IMR-90 (cell line): ENCODE measurements around the gene PSMA4. TPM values are rescaled to one million over a fixed set of nuclear protein-coding genes. Genes with fewer than 3 reads are reported as not detected.

Experiments
- ATAC-seq: fragments of 200-7000 bp; cut with Tn5 transposase; 2 replicates; pipeline ENCODE4 v1.9.1; 2020; ENCODE audit warnings: low read depth, mild to moderate bottlenecking, moderate library complexity
- BruUV-seq: library from RNA; stranded (reverse); fragments of 400-500 nt; replicated peaks from 2 replicates; lab custom pipeline; 2021; lab: Mats Ljungman, UMichigan
- CTCF ChIA-PET: fragments of 300-600 bp; formaldehyde crosslinking; extraction: SDS; loops from one replicate; lab custom pipeline; 2021; ENCODE audit warnings: antibody characterized with exemption; lab: Yijun Ruan, JAX
- POLR2A ChIA-PET: fragments of 300-600 bp; sonication (Branson Sonifier 250); formaldehyde crosslinking; loops from one replicate; lab custom pipeline; 2022; ENCODE audit warnings: antibody characterized with exemption; ENCODE audit not compliant: unreplicated experiment; lab: Charles Lee
- DNase-seq: peaks from one replicate; pipeline ENCODE4 v3.0.0; 2013
- H2AFZ ChIP-seq: replicated peaks from 2 replicates; pipeline ENCODE3; 2013; ENCODE audit warnings: low read length, mild to moderate bottlenecking; ENCODE audit not compliant: poor library complexity
- H2AK5ac ChIP-seq: 2 replicates; pipeline ENCODE4 v1.6.1; 2013; ENCODE audit warnings: low read depth, low read length, inconsistent platforms
- H2AK9ac ChIP-seq: replicated peaks from 2 replicates; pipeline ENCODE3; 2013; ENCODE audit warnings: mild to moderate bottlenecking, low read depth, low read length, moderate library complexity; ENCODE audit not compliant: poor library complexity
- H2BK120ac ChIP-seq: 2 replicates; pipeline ENCODE4 v1.6.1; 2013; ENCODE audit warnings: low read depth, low read length, inconsistent platforms
- H2BK15ac ChIP-seq: 3 replicates; pipeline ENCODE4 v1.6.1; 2013; ENCODE audit warnings: low read depth, low read length, inconsistent platforms
- H2BK20ac ChIP-seq: 2 replicates; pipeline ENCODE4 v1.6.1; 2013; ENCODE audit warnings: low read depth, mild to moderate bottlenecking, inconsistent platforms, low read length, moderate library complexity
- H2BK5ac ChIP-seq: 2 replicates; pipeline ENCODE4 v1.6.1; 2013; ENCODE audit warnings: mild to moderate bottlenecking, low read depth, low read length, inconsistent platforms; ENCODE audit not compliant: poor library complexity, severe bottlenecking
- H3K14ac ChIP-seq: replicated peaks from 2 replicates; pipeline ENCODE4 v1.6.1; 2013; ENCODE audit warnings: low read depth, low read length, inconsistent platforms
- H3K18ac ChIP-seq: 2 replicates; pipeline ENCODE4 v1.6.1; 2013; ENCODE audit warnings: low read depth, low read length, control low read depth
- H3K23ac ChIP-seq: 2 replicates; pipeline ENCODE4 v1.6.1; 2013; ENCODE audit warnings: low read depth, low read length, inconsistent platforms
- H3K27ac ChIP-seq: 2 replicates; pipeline ENCODE4 v1.5.1; 2013; ENCODE audit warnings: mild to moderate bottlenecking, control low read depth, low read length; ENCODE audit not compliant: insufficient read depth
- H3K27me3 ChIP-seq: 2 replicates; pipeline ENCODE4 v1.6.1; 2013; ENCODE audit warnings: low read length; ENCODE audit not compliant: control insufficient read depth, insufficient read depth
- H3K36me3 ChIP-seq: 2 replicates; pipeline ENCODE4 v1.6.1; 2013; ENCODE audit warnings: low read length, mixed read lengths; ENCODE audit not compliant: control insufficient read depth, insufficient read depth
- H3K4ac ChIP-seq: 2 replicates; pipeline ENCODE4 v1.6.1; 2013; ENCODE audit warnings: low read depth, low read length, inconsistent platforms
- H3K4me1 ChIP-seq: 2 replicates; pipeline ENCODE4 v1.6.1; 2013; ENCODE audit warnings: low read length, mixed read lengths; ENCODE audit not compliant: control insufficient read depth, insufficient read depth
- H3K4me2 ChIP-seq: 2 replicates; pipeline ENCODE4 v1.6.1; 2013; ENCODE audit warnings: low read depth, mild to moderate bottlenecking, control low read depth, low read length, moderate library complexity
- H3K4me3 ChIP-seq: 2 replicates; pipeline ENCODE4 v1.5.1; 2013; ENCODE audit warnings: low read depth, mild to moderate bottlenecking, control low read depth, low read length, moderate library complexity; ENCODE audit not compliant: insufficient read depth
- H3K56ac ChIP-seq: 2 replicates; pipeline ENCODE4 v1.6.1; 2013; ENCODE audit warnings: low read length, inconsistent platforms; ENCODE audit not compliant: insufficient read depth; ENCODE audit errors: extremely low read depth
- H3K79me1 ChIP-seq, 2 experiments: 2 replicates each; pipeline ENCODE4 v1.6.1; 2013; ENCODE audit warnings: low read length in 2 of 2, inconsistent platforms in 1 of 2, low read depth in 1 of 2
- H3K9ac ChIP-seq: 2 replicates; pipeline ENCODE4 v1.6.1; 2013; ENCODE audit warnings: low read depth, low read length, control low read depth
- H3K9me1 ChIP-seq: 2 replicates; pipeline ENCODE4 v1.6.1; 2013; ENCODE audit warnings: low read length, inconsistent platforms; ENCODE audit not compliant: insufficient read depth
- H3K9me3 ChIP-seq: 2 replicates; pipeline ENCODE4 v1.6.1; 2013; ENCODE audit warnings: low read length; ENCODE audit not compliant: control insufficient read depth, insufficient read depth
- H4K20me1 ChIP-seq: 2 replicates; pipeline ENCODE4 v1.6.1; 2013; ENCODE audit warnings: low read length, inconsistent platforms; ENCODE audit not compliant: insufficient read depth
- H4K5ac ChIP-seq: 2 replicates; pipeline ENCODE4 v1.6.1; 2013; ENCODE audit warnings: mild to moderate bottlenecking, low read depth, low read length, control low read depth
- H4K8ac ChIP-seq, 2 experiments: 2 replicates each; pipeline ENCODE4 v1.6.1; 2013; ENCODE audit warnings: low read depth in 2 of 2, low read length in 2 of 2, control low read depth in 1 of 2, inconsistent platforms in 1 of 2
- H4K91ac ChIP-seq: 2 replicates; pipeline ENCODE4 v1.6.1; 2013; ENCODE audit warnings: low read depth, low read length, inconsistent platforms; ENCODE audit not compliant: insufficient read depth
- ELK1 ChIP-seq: fragments of 150-350 bp; IDR thresholded peaks from 2 replicates; pipeline ENCODE4 v1.6.1; 2016; ENCODE audit warnings: low read depth, mild to moderate bottlenecking, low read length, moderate library complexity, borderline replicate concordance
- RAD21 ChIP-seq: IDR thresholded peaks from 2 replicates; pipeline ENCODE4 v1.6.1; 2012; ENCODE audit warnings: low read length, improper control_type of control experiment
- RCOR1 ChIP-seq: IDR thresholded peaks from 2 replicates; pipeline ENCODE4 v1.6.1; 2012; ENCODE audit warnings: mild to moderate bottlenecking, low read length, improper control_type of control experiment; ENCODE audit not compliant: insufficient replicate concordance
- WGBS, 2 experiments: methylation state at CpG; one replicate each; pipeline versions ENCODE4 v1.1.5 to v1.1.7; 2013; ENCODE audit warnings: missing lambda C conversion rate in 2 of 2; ENCODE audit not compliant: insufficient read length in 1 of 2; ENCODE audit errors: extremely low coverage in 2 of 2; 5-methylcytosine and 5-hydroxymethylcytosine counted together
- dilution Hi-C: fragments of 300-500 bp; cut with HindIII; formaldehyde crosslinking; loops from one replicate; pipeline ENCODE4 v1.14.3; 2018; ENCODE audit warnings: low sequenced_read_pairs; ENCODE audit not compliant: unreplicated experiment
- in situ Hi-C: fragments of 300-500 bp; cut with MboI; formaldehyde crosslinking; loops from 3 replicates; pipeline ENCODE4 v1.14.3; 2019; ENCODE audit warnings: low sequenced_read_pairs, inconsistent platforms, mixed read lengths
- intact Hi-C: fragments of 100-400 bp; cut with micrococcal nuclease; formaldehyde crosslinking; loops from 2 replicates; pipeline ENCODE4 v1.10.0; 2022
- polyA plus RNA-seq, 3 experiments: library from polyadenylated mRNA; depleted of rRNA; stranded (reverse); fragments of >200 nt; gene quantifications; 2 replicates each; pipeline ENCODE4 v1.2.3, GENCODE V29; 2012; ENCODE audit warnings: low replicate concordance in 1 of 3
- total RNA-seq: library from RNA; depleted of rRNA; stranded (reverse); fragments of >200 nt; gene quantifications from 2 replicates; pipeline ENCODE4 v1.2.3, GENCODE V29; 2012

PSMA4 gene
- total and polyA plus RNA-seq, 2 of the 4 experiments (the other 2 are of a cell fraction): 208 to 239 TPM

- no peak overlapping the region for H2BK20ac ChIP-seq
- H3K9me3 ChIP-seq: no peaks in the 10 kb centered on the region
- ChIA-PET CTCF (no interaction called here), POLR2A (no interaction called here)
- no peaks in the 10 kb centered on the region for H4K20me1 ChIP-seq
- no peaks in the 10 kb centered on the region for H3K36me3 ChIP-seq
- H2AFZ ChIP-seq: no peak overlapping the region
- no peak overlapping the region for H3K9ac ChIP-seq
- no peak overlapping the region for H3K18ac ChIP-seq
- no peak overlapping the region for H3K4me2 ChIP-seq
- H4K91ac ChIP-seq: no peak overlapping the region
- no peak overlapping the region for H3K4ac ChIP-seq
- no peak overlapping the region for H2AK5ac ChIP-seq
- H2BK120ac ChIP-seq: no peak overlapping the region
- H3K56ac ChIP-seq: no peak overlapping the region
- TF ChIP-seq RCOR1 (no peak), RAD21 (no peak), ELK1 (no peak)
- H3K79me1 ChIP-seq: no peaks in the 10 kb centered on the region
- no peak overlapping the region for H2AK9ac ChIP-seq
- H3K27ac ChIP-seq: no peak overlapping the region
- no peak for DNase-seq
- in situ Hi-C loops (no loop called here), intact Hi-C loops (no loop called here), dilution Hi-C loops (no loop called here)
- 70% methylated on average over 2 of the region's 5 CpGs; no CpG with 5 or more reads in 1 of the 2 experiments for WGBS, 2 experiments
- BruUV-seq: no TSS peak
- H3K9me1 ChIP-seq: no peaks in the 10 kb centered on the region
- no peak overlapping the region for H2BK15ac ChIP-seq
- no peak overlapping the region for H2BK5ac ChIP-seq
- no peak for ATAC-seq
- H3K4me3 ChIP-seq: no peak overlapping the region
- H3K27me3 ChIP-seq: no peaks in the 10 kb centered on the region
- H3K14ac ChIP-seq: no peak overlapping the region
- H3K23ac ChIP-seq: no peak overlapping the region
- no peak overlapping the region for H4K8ac ChIP-seq
- no peak overlapping the region for H4K5ac ChIP-seq
- H3K4me1 ChIP-seq: no peaks in the 10 kb centered on the region
These were observed 16.0 kb upstream of the PSMA4 start for GRCh38 chr15:78524230-78524629.
